HG03135 (cell line): ENCODE measurements around the gene C10orf71.

Source experiments
- ATAC-seq: cut with Tn5 transposase; IDR thresholded peaks from one replicate; pipeline ENCODE4 v1.9.1; 2021; ENCODE audit warnings: mild to moderate bottlenecking, moderate library complexity; ENCODE audit not compliant: unreplicated experiment

The C10orf71 gene

DNA sequence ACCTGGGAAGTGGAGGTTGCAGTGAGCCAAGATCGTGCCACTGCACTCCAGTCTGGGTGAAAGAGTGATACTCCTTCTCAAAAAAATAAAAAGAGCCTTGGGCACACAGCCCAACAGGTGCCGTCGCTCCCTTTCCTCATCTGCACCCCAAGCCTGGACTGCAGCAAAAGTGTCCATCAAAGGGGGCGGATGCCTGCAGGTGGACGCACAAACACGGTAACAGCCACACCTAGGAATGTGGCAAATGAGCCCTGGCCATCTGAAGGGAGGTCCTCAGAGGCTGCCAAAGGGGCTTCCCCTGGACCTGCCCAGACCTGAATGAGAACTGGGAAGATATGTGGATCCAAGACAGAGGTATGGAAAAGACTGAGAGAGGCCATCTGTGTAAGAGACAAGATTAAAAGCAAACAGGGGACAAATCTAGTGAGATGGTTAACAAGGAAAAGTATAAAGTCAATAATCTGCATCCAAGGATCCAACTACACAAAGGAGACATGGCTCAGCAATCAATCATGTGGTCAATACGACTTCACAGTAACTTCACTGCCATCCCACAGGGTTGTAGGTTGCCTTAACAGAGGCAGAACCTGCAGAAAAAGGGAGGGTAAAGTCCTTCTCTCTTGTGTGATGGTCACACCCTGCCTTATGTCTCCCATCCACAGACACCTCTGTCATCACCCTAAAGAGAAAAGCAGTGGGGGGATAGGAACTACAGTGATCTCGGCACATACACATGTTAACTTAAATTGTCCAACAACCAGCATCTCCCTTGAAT, 71.5 kb downstream of the C10orf71 start:
- no peak for ATAC-seq

DNA sequence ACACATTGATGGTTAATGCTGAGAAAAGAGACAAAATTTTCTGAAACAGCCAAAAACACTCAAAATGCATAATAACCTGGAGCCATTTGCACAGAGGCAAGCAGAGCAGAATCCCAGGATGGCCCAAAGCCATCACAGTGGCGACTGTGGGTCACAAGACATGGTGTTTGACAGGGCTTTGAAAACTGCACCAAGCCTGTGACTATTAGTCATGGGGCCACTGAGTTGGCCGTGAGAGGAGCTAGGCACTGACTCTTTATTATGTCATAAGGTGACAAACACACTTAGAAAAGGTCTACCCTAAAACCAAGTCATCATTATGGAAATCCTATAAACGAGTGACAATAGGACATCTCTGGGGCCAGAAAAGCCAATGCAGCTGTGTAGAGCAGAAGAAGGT, 73.0 kb downstream of the C10orf71 start:
- no peak for ATAC-seq

DNA sequence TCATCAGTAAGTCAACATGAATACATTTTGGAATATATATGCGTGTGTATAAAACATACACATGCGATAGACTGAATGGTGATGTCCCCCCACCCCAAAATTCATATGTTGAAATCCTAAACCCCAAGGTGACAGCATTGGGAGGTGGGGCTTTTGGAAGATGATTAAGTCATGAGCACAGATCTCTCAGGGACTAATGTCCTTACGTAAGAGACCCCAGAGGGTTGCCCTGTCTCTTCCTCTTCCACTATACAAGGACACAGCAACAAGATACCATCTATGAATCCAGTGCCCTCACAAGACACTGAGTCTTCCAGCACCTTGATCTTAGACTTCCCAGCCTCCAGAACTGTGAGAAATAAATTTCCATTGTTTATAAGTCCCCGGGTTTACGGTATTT, 74.4 kb downstream of the C10orf71 start:
- ATAC-seq, result no peak

DNA sequence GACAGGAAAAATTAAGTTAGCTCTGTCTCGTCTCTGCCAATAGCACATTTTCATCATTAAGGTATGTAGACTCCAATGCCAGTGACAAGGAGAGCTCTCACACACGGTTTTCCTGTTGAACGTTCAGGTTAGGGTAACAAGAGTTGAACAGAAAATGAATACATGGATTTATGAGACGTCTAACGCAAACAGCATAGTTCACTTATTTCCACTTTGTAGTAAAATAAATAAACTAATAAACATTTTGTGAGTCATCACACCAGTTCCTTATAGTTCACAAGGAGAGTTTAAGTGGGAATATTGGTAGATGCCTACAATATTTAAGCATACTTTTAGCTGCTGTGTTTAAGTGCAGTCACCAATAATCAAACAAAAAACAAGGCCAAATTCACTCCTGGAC, 75.8 kb downstream of the C10orf71 start:
- no peak for ATAC-seq

DNA sequence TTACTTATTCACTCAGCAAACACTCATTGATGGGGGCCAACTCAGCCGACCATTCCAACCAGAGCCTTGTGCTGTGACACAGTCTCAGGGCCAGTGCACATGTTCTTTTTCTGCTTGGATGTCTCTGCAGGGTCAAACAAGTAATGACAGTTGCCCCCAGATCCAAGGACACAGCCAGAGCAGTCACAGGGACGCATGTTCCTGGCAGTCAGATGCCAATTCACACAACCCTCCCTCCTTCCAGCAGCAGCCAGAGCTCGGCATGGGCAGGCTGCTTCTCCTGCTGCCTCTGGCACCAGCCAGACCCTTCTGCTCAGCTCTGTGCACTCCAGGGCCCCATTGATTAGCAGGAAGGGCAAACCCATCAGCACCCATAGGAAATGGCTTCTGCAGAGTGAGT, 76.6 kb downstream of the C10orf71 start:
- no peak for ATAC-seq
